IPS-15b (cell line): ENCODE data around the gene SLC35D3.
"Not testable (repeated sequence)": the region's sequence is repeated elsewhere in the genome, so short reads cannot be mapped to it uniquely, and the experiment has no call there.

Experiments used
- H3K27me3 ChIP-seq: one replicate; pipeline ENCODE4 v1.6.1; 2013; ENCODE audit warnings: low read length; ENCODE audit not compliant: control insufficient read depth, insufficient read depth
- H3K36me3 ChIP-seq: one replicate; pipeline ENCODE4 v1.6.1; 2013; ENCODE audit warnings: low read length; ENCODE audit not compliant: control insufficient read depth, insufficient read depth
- H3K4me1 ChIP-seq: one replicate; pipeline ENCODE4 v1.6.1; 2013; ENCODE audit warnings: mild to moderate bottlenecking, low read length; ENCODE audit not compliant: control insufficient read depth, insufficient read depth
- H3K4me3 ChIP-seq: one replicate; pipeline ENCODE4 v1.5.1; 2013; ENCODE audit warnings: low read depth, low read length
- H3K9ac ChIP-seq: one replicate; pipeline ENCODE4 v1.6.1; 2013; ENCODE audit warnings: low read depth, mild to moderate bottlenecking, low read length
- H3K9me3 ChIP-seq: one replicate; pipeline ENCODE4 v1.6.1; 2013; ENCODE audit warnings: mild to moderate bottlenecking, low read length; ENCODE audit not compliant: control insufficient read depth, insufficient read depth

Gene SLC35D3

GRCh38 chr6:136969930-136970329 is 47.8 kb downstream of the SLC35D3 start:
- Histone ChIP-seq H3K9me3 (no peaks in the 10 kb centered on the region), H3K27me3 (no peaks in the 10 kb centered on the region), H3K36me3 (no peaks in the 10 kb centered on the region), H3K4me3 (no peak overlapping the region), H3K4me1 (no peaks in the 10 kb centered on the region), H3K9ac (no peak overlapping the region)

GRCh38 chr6:136971609-136972008 is 49.5 kb downstream of the SLC35D3 start:
- Histone ChIP-seq H3K36me3 (no peaks in the 10 kb centered on the region), H3K4me3 (no peak overlapping the region), H3K4me1 (no peaks in the 10 kb centered on the region), H3K27me3 (no peaks in the 10 kb centered on the region), H3K9ac (no peak overlapping the region), H3K9me3 (no peaks in the 10 kb centered on the region)

GRCh38 chr6:136973781-136974180 is 51.7 kb downstream of the SLC35D3 start:
- not testable (repeated sequence) for H3K4me1 ChIP-seq, H3K9ac ChIP-seq, H3K4me3 ChIP-seq, H3K9me3 ChIP-seq, H3K27me3 ChIP-seq, H3K36me3 ChIP-seq
